ENCODE results near the gene CRYGD.

GRCh38 chr2:208148803-208149202 is 24.5 kb upstream of the CRYGD start:
- TF ChIP-seq POLR2A (IDR thresholded peaks at IDR 0.05; ENCODE audit: low read depth, low read length) = no peak
- TF ChIP-seq POLR2AphosphoS5 (IDR thresholded peaks at IDR 0.05; ENCODE audit: low read depth, low read length) = no peak
- TF ChIP-seq TAF1 (IDR thresholded peaks at IDR 0.05; ENCODE audit: borderline replicate concordance, low read depth, low read length) = no peak
